Hepatocyte (in vitro differentiated cells): Measurements from ENCODE around the gene KCNK1. TPM values are rescaled to one million over a fixed set of nuclear protein-coding genes. Genes with fewer than 3 reads are reported as not detected.

ENCODE experiments used
- DNase-seq: peaks from one replicate; pipeline ENCODE4 v3.0.0-alpha.2; 2016; ENCODE audit warnings: low spot score
- H2AFZ ChIP-seq: fragments of 200-600 bp; sonication (generic); 2 replicates; pipeline ENCODE4 v1.6.0; 2016; ENCODE audit warnings: antibody characterized with exemption, mild to moderate bottlenecking
- H3K27ac ChIP-seq: fragments of 200-600 bp; sonication (generic); 2 replicates; pipeline ENCODE4 v1.5.1; 2016; ENCODE audit warnings: mild to moderate bottlenecking
- H3K27me3 ChIP-seq: fragments of 200-600 bp; sonication (generic); 2 replicates; pipeline ENCODE4 v1.6.1; 2016
- H3K36me3 ChIP-seq: fragments of 200-600 bp; sonication (generic); replicated peaks from 2 replicates; pipeline ENCODE4 v1.5.1; 2016; ENCODE audit warnings: low read depth; ENCODE audit not compliant: insufficient read depth
- H3K4me1 ChIP-seq: fragments of 200-600 bp; sonication (generic); 2 replicates; pipeline ENCODE4 v1.5.1; 2016; ENCODE audit warnings: mild to moderate bottlenecking, moderate library complexity; ENCODE audit not compliant: insufficient read depth
- H3K4me2 ChIP-seq: fragments of 200-600 bp; sonication (generic); 2 replicates; pipeline ENCODE4 v1.6.0; 2016
- H3K4me3 ChIP-seq: fragments of 200-600 bp; sonication (generic); 2 replicates; pipeline ENCODE4 v1.5.1; 2016; ENCODE audit warnings: mild to moderate bottlenecking
- H3K79me2 ChIP-seq: fragments of 200-600 bp; sonication (generic); 2 replicates; pipeline ENCODE4 v1.6.0; 2017; ENCODE audit warnings: mild to moderate bottlenecking
- H3K9me2 ChIP-seq: fragments of 200-600 bp; sonication (generic); replicated peaks from 2 replicates; pipeline ENCODE4 v1.6.0; 2017; ENCODE audit warnings: mild to moderate bottlenecking; ENCODE audit not compliant: insufficient read depth
- H3K9me3 ChIP-seq: fragments of 200-600 bp; sonication (generic); 2 replicates; pipeline ENCODE4 v1.5.1; 2016; ENCODE audit warnings: low read depth, mild to moderate bottlenecking
- H4K20me1 ChIP-seq: fragments of 200-600 bp; sonication (generic); 2 replicates; pipeline ENCODE4 v1.6.0; 2016; ENCODE audit warnings: mild to moderate bottlenecking; ENCODE audit not compliant: insufficient read depth, poor library complexity, severe bottlenecking
- EZH2 ChIP-seq: fragments of 200-600 bp; sonication (generic); IDR thresholded peaks from 2 replicates; pipeline ENCODE4 v1.6.1; 2016; ENCODE audit warnings: antibody characterized with exemption, mild to moderate bottlenecking, borderline replicate concordance
- EZH2phosphoT487 ChIP-seq: fragments of 200-600 bp; sonication (generic); IDR thresholded peaks from one replicate; pipeline ENCODE4 v1.6.1; 2018; ENCODE audit warnings: antibody characterized with exemption, mild to moderate bottlenecking, low read depth, moderate library complexity; ENCODE audit not compliant: unreplicated experiment, severe bottlenecking
- WGBS: methylation state at CpG from one replicate; pipeline ENCODE4 v1.1.6; 2016; ENCODE audit warnings: low lambda C conversion rate; ENCODE audit errors: missing lambda C conversion rate; 5-methylcytosine and 5-hydroxymethylcytosine counted together
- polyA plus RNA-seq: library from polyadenylated mRNA; unstranded; fragments of >200 nt; fragmentation: Nextera tagmentation; extraction: Ambion mirVana; gene quantifications from 2 replicates; pipeline ENCODE4 v1.2.1, GENCODE V29; 2016
- total RNA-seq: library from RNA; depleted of rRNA; stranded (reverse); fragments of >200 nt; gene quantifications from 2 replicates; pipeline ENCODE4 v1.2.3, GENCODE V29; 2014
- TF ChIP-seq, protein P1 (sequence below): fragments of 200-600 bp; sonication (generic); IDR thresholded peaks from 2 replicates; pipeline ENCODE4 v1.5.1; 2016; ENCODE audit warnings: antibody characterized with exemption, mild to moderate bottlenecking; ENCODE audit not compliant: poor library complexity

Gene KCNK1
- total and polyA plus RNA-seq, 2 experiments from 2014 or later = 21.4 to 25.9 TPM

DNA sequence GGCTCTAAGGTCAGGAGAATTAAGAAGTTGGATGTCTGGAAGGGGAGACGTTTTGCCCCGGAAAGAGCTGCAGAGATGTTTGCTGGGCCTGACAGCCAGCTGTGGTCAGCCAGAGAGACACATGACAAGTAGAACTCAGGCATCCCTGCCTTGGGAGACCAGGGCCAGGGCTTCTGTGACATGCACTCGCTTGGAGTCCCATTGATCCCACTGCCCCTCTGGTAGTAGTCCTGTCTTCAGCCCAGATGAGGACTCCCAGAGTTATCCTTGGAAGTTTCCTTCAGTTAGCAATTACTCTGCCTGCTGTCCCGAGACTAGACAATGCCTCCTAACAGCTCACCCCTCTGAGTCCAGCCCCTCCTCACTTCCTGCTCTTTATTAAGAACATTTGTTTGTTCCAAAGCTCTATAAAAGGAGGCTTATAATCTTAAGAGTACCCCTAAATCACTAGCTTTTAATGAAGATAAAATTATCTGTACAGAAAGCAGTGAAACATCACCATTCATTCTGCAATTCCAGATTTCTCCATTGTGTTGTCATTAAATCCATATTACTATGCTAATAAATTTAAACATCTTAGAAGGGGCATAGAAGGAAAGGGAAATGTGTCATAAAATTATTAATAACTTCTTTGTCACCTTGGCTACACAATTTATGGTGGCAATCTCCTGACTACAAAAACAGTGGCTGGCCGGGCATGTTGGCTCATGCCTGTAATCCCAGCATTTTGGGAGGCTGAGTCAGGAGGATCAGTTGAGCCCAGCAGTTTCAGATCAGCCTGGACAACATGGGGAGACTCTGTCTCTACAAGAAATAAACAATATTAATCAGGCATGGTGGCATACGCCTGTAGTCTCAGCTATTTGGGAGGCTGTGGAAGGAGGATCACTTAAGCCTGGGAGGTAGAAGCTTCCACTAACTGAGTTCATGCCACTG, 94.2 kb downstream of the KCNK1 start:
- H3K36me3 ChIP-seq = no peaks in the 10 kb centered on the region
- H3K4me1 ChIP-seq = peaks cover 37% of the 10 kb centered on the region
- H2AFZ ChIP-seq = peak overlapping the region; percentile 30
- H4K20me1 ChIP-seq = no peaks in the 10 kb centered on the region
- no peaks in the 10 kb centered on the region for H3K79me2 ChIP-seq
- peak overlapping the region; percentile 79 for H3K27ac ChIP-seq
- H3K9me3 ChIP-seq = no peaks in the 10 kb centered on the region
- DNase-seq = no peak
- TF ChIP-seq EZH2 (no peak), EZH2phosphoT487 (no peak)
- TF ChIP-seq, protein P1, sequence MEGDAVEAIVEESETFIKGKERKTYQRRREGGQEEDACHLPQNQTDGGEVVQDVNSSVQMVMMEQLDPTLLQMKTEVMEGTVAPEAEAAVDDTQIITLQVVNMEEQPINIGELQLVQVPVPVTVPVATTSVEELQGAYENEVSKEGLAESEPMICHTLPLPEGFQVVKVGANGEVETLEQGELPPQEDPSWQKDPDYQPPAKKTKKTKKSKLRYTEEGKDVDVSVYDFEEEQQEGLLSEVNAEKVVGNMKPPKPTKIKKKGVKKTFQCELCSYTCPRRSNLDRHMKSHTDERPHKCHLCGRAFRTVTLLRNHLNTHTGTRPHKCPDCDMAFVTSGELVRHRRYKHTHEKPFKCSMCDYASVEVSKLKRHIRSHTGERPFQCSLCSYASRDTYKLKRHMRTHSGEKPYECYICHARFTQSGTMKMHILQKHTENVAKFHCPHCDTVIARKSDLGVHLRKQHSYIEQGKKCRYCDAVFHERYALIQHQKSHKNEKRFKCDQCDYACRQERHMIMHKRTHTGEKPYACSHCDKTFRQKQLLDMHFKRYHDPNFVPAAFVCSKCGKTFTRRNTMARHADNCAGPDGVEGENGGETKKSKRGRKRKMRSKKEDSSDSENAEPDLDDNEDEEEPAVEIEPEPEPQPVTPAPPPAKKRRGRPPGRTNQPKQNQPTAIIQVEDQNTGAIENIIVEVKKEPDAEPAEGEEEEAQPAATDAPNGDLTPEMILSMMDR = no peak
- no peak overlapping the region for H3K4me3 ChIP-seq
- no peaks in the 10 kb centered on the region for H3K9me2 ChIP-seq
- H3K4me2 ChIP-seq = peak overlapping the region; percentile 41
- no peaks in the 10 kb centered on the region for H3K27me3 ChIP-seq
- WGBS = 47% methylated on average over 6 of the region's 6 CpGs

GRCh38 chr1:233710031-233710430, 96.1 kb downstream of the KCNK1 start:
- 83% methylated on average over 2 of the region's 2 CpGs for WGBS
- Histone ChIP-seq H3K4me1 (peaks cover 24% of the 10 kb centered on the region), H3K9me3 (no peaks in the 10 kb centered on the region), H3K27me3 (no peaks in the 10 kb centered on the region), H3K4me2 (no peak overlapping the region), H3K36me3 (no peaks in the 10 kb centered on the region), H3K27ac (no peak overlapping the region), H3K4me3 (no peak overlapping the region), H3K79me2 (no peaks in the 10 kb centered on the region), H2AFZ (no peak overlapping the region), H4K20me1 (no peaks in the 10 kb centered on the region), H3K9me2 (no peaks in the 10 kb centered on the region)
- DNase-seq = no peak
- TF ChIP-seq EZH2phosphoT487 (no peak), EZH2 (no peak)
- TF ChIP-seq, protein P1 = no peak

GRCh38 chr1:233710507-233710906, 96.6 kb downstream of the KCNK1 start:
- no peak for DNase-seq
- Histone ChIP-seq H3K9me3 (no peaks in the 10 kb centered on the region), H3K79me2 (no peaks in the 10 kb centered on the region), H3K4me2 (no peak overlapping the region), H3K9me2 (no peaks in the 10 kb centered on the region), H3K4me1 (peaks cover 19% of the 10 kb centered on the region), H3K27me3 (no peaks in the 10 kb centered on the region), H3K36me3 (no peaks in the 10 kb centered on the region), H3K4me3 (no peak overlapping the region), H2AFZ (no peak overlapping the region), H3K27ac (no peak overlapping the region), H4K20me1 (no peaks in the 10 kb centered on the region)
- no peak for TF ChIP-seq EZH2phosphoT487
- TF ChIP-seq EZH2 = no peak
- TF ChIP-seq, protein P1 = no peak
- 81% methylated on average over 1 of the region's 1 CpG for whole genome bisulfite sequencing
